Measurements from ENCODE around the gene TDRD1.
A peak's percentile ranks its signal among the peaks of the same experiment; 100 is the strongest.
"Not testable (repeated sequence)": the region's sequence is repeated elsewhere in the genome, so short reads cannot be mapped to it uniquely, and the experiment has no call there.

The TDRD1 gene

GRCh38 chr10:114179148-114179547, at the start of gene TDRD1:
Gene TDRD1, plus strand, starts transcription at chr10:114179353. Its CDS starts 8,479 bp downstream, at chr10:114187832.
- DNase-seq (ENCODE audit: low read depth in 2 of 2): no peak

- no peak for DNase-seq (ENCODE audit: low read depth in 2 of 2)
Measured at GRCh38 chr10:114131094-114131493, 48.1 kb upstream of the TDRD1 start.

GRCh38 chr10:114135476-114135875, 43.7 kb upstream of the TDRD1 start:
- DNase-seq (ENCODE audit: low read depth in 2 of 2): no peak

- no peak for DNase-seq (ENCODE audit: low read depth in 2 of 2)
Measured at GRCh38 chr10:114138581-114138980, 40.6 kb upstream of the TDRD1 start.

- DNase-seq (ENCODE audit: low read depth in 2 of 2): no peak
Measured at GRCh38 chr10:114140036-114140435, 39.1 kb upstream of the TDRD1 start.

- not testable (repeated sequence) for DNase-seq (ENCODE audit: low read depth in 2 of 2)
Measured at GRCh38 chr10:114140827-114141226, 38.3 kb upstream of the TDRD1 start.

- DNase-seq (ENCODE audit: low read depth in 2 of 2): no peak
Measured at GRCh38 chr10:114142018-114142417, 37.1 kb upstream of the TDRD1 start.

- no peak for DNase-seq (ENCODE audit: low read depth in 2 of 2)
Measured at GRCh38 chr10:114143160-114143559, 36.0 kb upstream of the TDRD1 start.

- DNase-seq (ENCODE audit: low read depth in 2 of 2): not testable (repeated sequence)
Measured at GRCh38 chr10:114149476-114149875, 29.7 kb upstream of the TDRD1 start.

GRCh38 chr10:114151486-114151885, 27.7 kb upstream of the TDRD1 start:
- DNase-seq (ENCODE audit: low read depth in 2 of 2): no peak

GRCh38 chr10:114151892-114152291, 27.3 kb upstream of the TDRD1 start:
- no peak for DNase-seq (ENCODE audit: low read depth in 2 of 2)

GRCh38 chr10:114157912-114158311, 21.2 kb upstream of the TDRD1 start:
- DNase-seq (ENCODE audit: low read depth in 2 of 2): no peak

- DNase-seq (ENCODE audit: low read depth in 2 of 2): no peak
Measured at GRCh38 chr10:114163062-114163461, 16.1 kb upstream of the TDRD1 start.

- DNase-seq (ENCODE audit: low read depth in 2 of 2): no peak
Measured at GRCh38 chr10:114166043-114166442, 13.1 kb upstream of the TDRD1 start.

- no peak for DNase-seq (ENCODE audit: low read depth in 2 of 2)
Measured at GRCh38 chr10:114166494-114166893, 12.7 kb upstream of the TDRD1 start.

- DNase-seq (ENCODE audit: low read depth in 2 of 2): no peak
Measured at GRCh38 chr10:114167985-114168384, 11.2 kb upstream of the TDRD1 start.

- no peak for DNase-seq (ENCODE audit: low read depth in 2 of 2)
Measured at GRCh38 chr10:114168450-114169009, 10.6 kb upstream of the TDRD1 start.

GRCh38 chr10:114172216-114172615, 6.9 kb upstream of the TDRD1 start:
- DNase-seq (ENCODE audit: low read depth in 2 of 2): no peak

- DNase-seq (ENCODE audit: low read depth in 2 of 2): no peak
Measured at GRCh38 chr10:114172776-114173602, 6.2 kb upstream of the TDRD1 start.

- DNase-seq (ENCODE audit: low read depth in 2 of 2): no peak
Measured at GRCh38 chr10:114173603-114173920, 5.6 kb upstream of the TDRD1 start.

- DNase-seq (ENCODE audit: low read depth in 2 of 2): peak; percentile 97
Measured at GRCh38 chr10:114173921-114174694, 5.0 kb upstream of the TDRD1 start, which contains the start of gene CCDC186. Gene CCDC186, minus strand, starts transcription at chr10:114174203. Its CDS starts 10,935 bp downstream, at chr10:114163268.

GRCh38 chr10:114174695-114175188, 4.4 kb upstream of the TDRD1 start:
- DNase-seq (ENCODE audit: low read depth in 2 of 2): no peak

Data from activated CD8-positive, alpha-beta memory T cell treated with anti-CD3 and anti-CD28 coated beads for 4 hours (primary cell).